Naive B cell (primary cell): Measurements from ENCODE around the gene TMX4. TPM values are rescaled to one million over a fixed set of nuclear protein-coding genes. Genes with fewer than 3 reads are reported as not detected.
A peak's percentile ranks its signal among the peaks of the same experiment; 100 is the strongest.

Experiments used
- ATAC-seq, 2 donors: fragments of 150-1000 bp; cut with Tn5 transposase; 2 replicates each; pipeline ENCODE4 v1.10.0; 2021; ENCODE audit warnings: low read depth in 2 of 2, mild to moderate bottlenecking in 2 of 2, moderate library complexity in 2 of 2
- DNase-seq: peaks from one replicate; pipeline ENCODE4 v3.0.0; 2022
- H3K27ac Mint-ChIP-seq, 6 donors: one replicate each; pipeline ENCODE4 v1.8.0; 2020 to 2022; ENCODE audit warnings: mild to moderate bottlenecking in 6 of 6, mixed read lengths in 6 of 6, moderate library complexity in 5 of 6, inconsistent platforms in 2 of 6
- H3K27me3 Mint-ChIP-seq, 3 donors: one replicate each; pipeline ENCODE4 v1.8.0; 2021 to 2022; ENCODE audit warnings: mixed read lengths in 3 of 3, mild to moderate bottlenecking in 1 of 3
- H3K36me3 Mint-ChIP-seq, 2 donors: one replicate each; pipeline ENCODE4 v1.8.0; 2020 to 2022; ENCODE audit warnings: mixed read lengths in 2 of 2, inconsistent platforms in 1 of 2, mild to moderate bottlenecking in 1 of 2
- H3K4me1 Mint-ChIP-seq, 3 donors: one replicate each; pipeline ENCODE4 v1.8.0; 2020 to 2022; ENCODE audit warnings: mixed read lengths in 3 of 3, inconsistent platforms in 1 of 3, mild to moderate bottlenecking in 1 of 3, moderate library complexity in 1 of 3
- H3K4me3 Mint-ChIP-seq, 8 donors: one replicate each; pipeline ENCODE4 v1.8.0; 2020 to 2022; ENCODE audit warnings: mild to moderate bottlenecking in 8 of 8, mixed read lengths in 8 of 8, moderate library complexity in 8 of 8, inconsistent platforms in 2 of 8
- H3K9me3 Mint-ChIP-seq, 7 donors: one replicate each; pipeline ENCODE4 v1.8.0; 2020 to 2022; ENCODE audit warnings: mixed read lengths in 7 of 7, mild to moderate bottlenecking in 5 of 7, inconsistent platforms in 2 of 7, moderate library complexity in 1 of 7
- polyA plus RNA-seq, 6 donors: library from polyadenylated mRNA; unstranded; fragments of 300-500 nt; fragmentation: Illumina TruSeq; gene quantifications; one replicate each; pipeline ENCODE4 v1.2.3, GENCODE V29; 2021; ENCODE audit warnings: low read depth in 6 of 6

The TMX4 gene
- polyA plus RNA-seq, 6 donors from 2014 or later = 41.9 to 56.9 (median 47.8) TPM

DNA sequence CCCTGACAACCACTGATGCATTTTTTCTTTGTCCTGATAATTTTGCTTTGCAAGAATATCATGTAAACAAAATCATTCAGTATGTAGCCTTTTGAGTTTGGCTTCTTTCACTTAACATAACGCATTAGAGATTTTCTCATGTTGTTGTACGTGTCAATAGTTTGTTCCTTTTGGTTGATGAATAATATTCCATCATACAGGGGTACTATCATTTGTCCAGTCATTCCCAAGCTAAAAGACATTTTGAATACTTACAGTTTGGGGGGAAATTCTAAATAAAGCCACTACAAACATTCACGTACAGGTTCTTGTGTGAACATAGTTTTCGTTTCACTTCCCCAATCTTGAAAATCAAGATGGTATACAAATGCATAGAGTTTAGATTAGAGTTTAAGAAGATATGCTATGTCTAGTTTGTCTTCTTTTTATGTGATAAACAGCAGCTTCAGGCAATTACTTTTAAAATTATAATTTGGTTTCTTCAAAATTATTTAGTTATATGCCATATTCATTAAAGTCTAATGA is 84.5 kb downstream of the TMX4 start:
- ATAC-seq = peak; percentile 38 to 61
- H3K27ac Mint-ChIP-seq = no peak overlapping the region
- H3K9me3 Mint-ChIP-seq = no peaks in the 10 kb centered on the region
- H3K36me3 Mint-ChIP-seq = no peaks in the 10 kb centered on the region
- peaks cover 0 to 9% (median 0%) of the 10 kb centered on the region in 3 donors for H3K27me3 Mint-ChIP-seq
- H3K4me3 Mint-ChIP-seq = peak overlapping the region in 1 of 8 donors; percentile 14
- peaks cover 8 to 12% (median 10%) of the 10 kb centered on the region in 3 donors for H3K4me1 Mint-ChIP-seq
- peak; percentile 2 for DNase-seq

DNA sequence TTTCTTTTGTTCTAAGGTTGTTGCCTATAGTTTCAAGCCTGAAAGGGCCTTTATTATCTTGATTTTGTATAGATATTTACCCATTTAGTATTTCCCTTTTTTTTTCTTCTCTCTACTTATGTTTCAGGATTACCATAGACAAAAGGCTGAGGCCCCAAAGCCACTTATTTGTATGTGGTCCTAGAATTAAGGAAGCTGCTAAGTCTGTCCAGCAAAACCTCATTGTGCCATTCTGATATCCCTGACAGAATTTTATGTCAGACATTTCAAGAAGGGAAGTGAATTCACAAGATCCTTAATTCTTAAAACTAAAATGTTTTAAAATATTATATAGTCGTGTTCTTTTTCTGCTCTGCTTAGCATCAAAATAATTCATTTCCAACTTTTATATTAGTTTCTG is 86.2 kb downstream of the TMX4 start:
- H3K4me3 Mint-ChIP-seq = no peak overlapping the region
- H3K27me3 Mint-ChIP-seq = peaks cover 0 to 9% (median 0%) of the 10 kb centered on the region in 3 donors

DNA sequence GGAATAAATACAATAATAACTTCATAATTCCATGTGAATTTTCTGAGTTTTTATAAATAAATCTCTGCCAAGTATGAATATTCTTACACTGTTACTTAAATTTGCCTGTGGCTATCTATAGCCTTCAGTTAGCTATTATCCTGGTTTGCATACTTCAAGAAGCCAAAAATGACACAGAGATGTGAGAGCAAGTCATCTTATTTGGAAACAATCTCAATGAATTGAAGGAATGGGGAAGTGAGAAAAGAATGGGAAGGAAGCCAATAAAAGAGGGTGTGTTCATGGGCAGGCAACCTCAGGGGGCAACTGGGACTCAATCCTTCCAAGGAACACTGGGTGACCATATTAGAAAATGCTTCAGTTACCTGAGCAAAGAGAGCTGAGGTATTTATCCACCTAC is 89.2 kb downstream of the TMX4 start:
- H3K27ac Mint-ChIP-seq = no peak overlapping the region
- peaks cover 5 to 7% (median 6%) of the 10 kb centered on the region in 3 donors for H3K4me1 Mint-ChIP-seq
- H3K4me3 Mint-ChIP-seq = no peak overlapping the region
- no peaks in the 10 kb centered on the region for H3K9me3 Mint-ChIP-seq
- H3K27me3 Mint-ChIP-seq = peaks cover 0 to 9% (median 0%) of the 10 kb centered on the region in 3 donors
- ATAC-seq (no peak), DNase-seq (no peak)
- H3K36me3 Mint-ChIP-seq = no peaks in the 10 kb centered on the region

More for the DNA sequence above, 86.2 kb downstream of the TMX4 start:
- Mint-ChIP-seq H3K36me3 (no peaks in the 10 kb centered on the region), H3K9me3 (no peaks in the 10 kb centered on the region), H3K27ac (no peak overlapping the region), H3K4me1 (peaks cover 8 to 12% (median 10%) of the 10 kb centered on the region in 3 donors)
- DNase-seq (no peak), ATAC-seq (no peak)

Other genes starting within 250 kb of the TMX4 start
- gene HAO1, start 79.3 kb downstream of the TMX4 start, polyA plus RNA-seq = not detected
- under 1 TPM in 4 of 6 donors, not detected in 2; 0.27 to 0.79 (median 0.54) TPM for gene PLCB1, start 112.5 kb upstream of the TMX4 start, polyA plus RNA-seq